HUES48 (cell line): Measurements from ENCODE around the gene APOBEC3H.

Experiments
- H3K27ac ChIP-seq: one replicate; pipeline ENCODE4 v1.7.0; 2013; ENCODE audit warnings: low read depth, low read length, inconsistent platforms
- H3K27me3 ChIP-seq: 2 replicates; pipeline ENCODE4 v1.6.1; 2013; ENCODE audit warnings: mild to moderate bottlenecking, low read length; ENCODE audit not compliant: control insufficient read depth, insufficient read depth
- H3K36me3 ChIP-seq: 2 replicates; pipeline ENCODE4 v1.6.1; 2013; ENCODE audit warnings: low read length; ENCODE audit not compliant: control insufficient read depth, insufficient read depth
- H3K4me1 ChIP-seq: 2 replicates; pipeline ENCODE4 v1.6.1; 2013; ENCODE audit warnings: mild to moderate bottlenecking, low read length; ENCODE audit not compliant: control insufficient read depth, insufficient read depth
- H3K4me3 ChIP-seq: 2 replicates; pipeline ENCODE4 v1.5.1; 2013; ENCODE audit warnings: mild to moderate bottlenecking, low read depth, low read length
- H3K9ac ChIP-seq: 2 replicates; pipeline ENCODE4 v1.6.1; 2013; ENCODE audit warnings: mild to moderate bottlenecking, low read depth, low read length, moderate library complexity
- H3K9me3 ChIP-seq: 2 replicates; pipeline ENCODE4 v1.6.1; 2013; ENCODE audit warnings: low read length; ENCODE audit not compliant: control insufficient read depth, insufficient read depth

Gene APOBEC3H

DNA sequence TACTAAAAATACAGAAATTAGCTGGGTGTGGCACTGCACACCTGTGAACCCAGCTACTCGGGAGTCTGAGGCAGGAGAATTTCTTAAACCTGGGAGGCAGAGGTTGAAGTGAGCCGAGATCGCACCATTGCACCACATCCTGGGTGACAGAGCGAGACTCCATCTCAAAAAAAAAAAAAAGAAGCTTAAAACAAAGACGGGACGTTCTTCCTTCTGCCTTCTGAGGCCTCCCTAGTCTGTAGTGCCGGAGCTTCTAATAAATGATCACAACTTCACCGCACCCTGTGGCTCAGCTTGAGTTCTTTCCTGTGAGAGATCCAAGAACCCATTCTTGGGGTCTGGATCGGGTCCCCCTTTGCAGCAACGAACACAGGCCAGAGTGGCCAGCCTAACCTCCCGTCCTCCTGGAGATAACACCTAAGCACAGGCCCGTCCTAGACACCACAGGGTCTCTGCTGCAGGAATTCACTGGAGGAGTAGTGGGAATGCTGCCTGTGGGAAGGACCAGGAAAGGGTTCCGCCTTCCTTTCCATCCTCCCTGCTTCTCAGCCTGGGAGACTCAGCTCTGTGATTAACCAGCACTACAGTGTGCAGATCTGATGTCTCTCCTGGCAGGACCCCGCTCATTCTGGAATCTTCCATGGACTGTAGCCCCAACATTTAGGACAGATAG, 2.2 kb upstream of the APOBEC3H start:
- no peaks in the 10 kb centered on the region for H3K9me3 ChIP-seq
- no peak overlapping the region for H3K4me3 ChIP-seq
- H3K36me3 ChIP-seq = no peaks in the 10 kb centered on the region
- no peaks in the 10 kb centered on the region for H3K27me3 ChIP-seq
- H3K9ac ChIP-seq = no peak overlapping the region
- no peak overlapping the region for H3K27ac ChIP-seq
- H3K4me1 ChIP-seq = peaks cover 17% of the 10 kb centered on the region; the same call in 1 of the 2 replicates

DNA sequence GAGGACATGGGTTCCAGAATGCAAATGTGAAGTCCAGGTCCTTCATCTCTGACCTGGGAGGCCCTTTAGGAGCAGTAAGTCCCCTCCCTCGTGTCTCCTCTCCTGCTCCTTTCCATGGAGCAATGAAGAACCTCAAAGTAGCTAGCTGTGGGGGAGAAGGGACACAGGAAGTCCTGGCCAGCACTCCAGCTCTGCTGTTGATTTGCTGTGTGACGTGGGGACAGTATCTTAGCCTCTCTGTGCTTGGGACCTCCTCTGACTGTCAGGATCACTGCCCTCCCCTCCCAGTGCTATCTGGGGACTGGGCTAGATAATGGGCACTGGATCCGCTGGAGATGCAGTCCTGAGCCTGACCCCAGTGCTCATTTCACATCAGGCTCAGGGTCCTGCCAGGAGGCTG, 1.1 kb upstream of the APOBEC3H start:
- Histone ChIP-seq H3K9me3 (no peaks in the 10 kb centered on the region), H3K4me1 (peaks cover 23% of the 10 kb centered on the region; the same call in 1 of the 2 replicates), H3K9ac (no peak overlapping the region)

DNA sequence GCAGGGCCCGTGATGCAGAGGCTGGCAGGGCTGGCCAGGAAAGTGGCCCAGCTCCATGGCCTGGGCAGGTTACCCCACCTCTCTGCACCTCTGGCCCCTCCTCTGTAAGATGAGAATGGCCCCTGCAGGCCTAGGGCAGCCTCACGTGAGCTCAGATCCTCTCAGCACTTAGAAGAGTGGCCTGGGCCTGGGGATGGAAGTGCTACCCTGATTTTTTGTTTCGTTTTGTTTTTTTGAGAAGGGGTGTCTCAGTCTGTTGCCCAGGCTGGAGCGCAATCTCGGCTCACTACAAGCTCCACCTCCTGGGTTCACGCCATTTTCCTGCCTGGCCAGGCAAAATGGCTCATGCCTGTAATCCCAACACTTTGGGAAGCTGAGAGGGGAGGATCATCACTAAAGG, 982 bp downstream of the APOBEC3H start:
- Histone ChIP-seq H3K27me3 (no peaks in the 10 kb centered on the region), H3K27ac (no peak overlapping the region), H3K4me1 (peaks cover 23% of the 10 kb centered on the region; the same call in 1 of the 2 replicates), H3K4me3 (no peak overlapping the region), H3K9ac (no peak overlapping the region), H3K9me3 (no peaks in the 10 kb centered on the region), H3K36me3 (no peaks in the 10 kb centered on the region)

More for the DNA sequence above, 1.1 kb upstream of the APOBEC3H start:
- H3K4me3 ChIP-seq = no peak overlapping the region
- no peaks in the 10 kb centered on the region for H3K27me3 ChIP-seq
- no peak overlapping the region for H3K27ac ChIP-seq
- H3K36me3 ChIP-seq = no peaks in the 10 kb centered on the region

DNA sequence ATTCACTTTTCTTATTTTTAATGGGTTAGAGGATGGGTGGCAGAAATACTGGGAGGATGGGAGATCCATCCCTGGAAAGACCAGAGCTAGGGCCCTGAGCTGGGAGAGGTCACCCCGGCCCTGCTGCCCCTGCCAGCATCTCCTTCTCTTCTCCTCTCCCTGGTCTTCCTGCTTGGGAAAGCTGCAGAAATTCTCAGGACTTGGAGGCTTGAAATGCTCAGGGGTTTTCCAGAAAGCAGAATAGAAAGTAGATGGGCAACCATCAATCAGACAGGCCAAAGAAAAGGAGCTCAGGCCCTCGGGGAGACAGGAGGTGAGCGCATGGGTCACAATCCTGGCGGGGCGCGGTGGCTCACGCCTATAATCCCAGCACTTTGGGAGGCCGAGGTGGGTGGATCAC, 1.5 kb downstream of the APOBEC3H start:
- Histone ChIP-seq H3K36me3 (no peaks in the 10 kb centered on the region), H3K27ac (no peak overlapping the region), H3K27me3 (no peaks in the 10 kb centered on the region), H3K4me1 (peaks cover 23% of the 10 kb centered on the region; the same call in 1 of the 2 replicates), H3K9me3 (no peaks in the 10 kb centered on the region), H3K4me3 (no peak overlapping the region), H3K9ac (no peak overlapping the region)

DNA sequence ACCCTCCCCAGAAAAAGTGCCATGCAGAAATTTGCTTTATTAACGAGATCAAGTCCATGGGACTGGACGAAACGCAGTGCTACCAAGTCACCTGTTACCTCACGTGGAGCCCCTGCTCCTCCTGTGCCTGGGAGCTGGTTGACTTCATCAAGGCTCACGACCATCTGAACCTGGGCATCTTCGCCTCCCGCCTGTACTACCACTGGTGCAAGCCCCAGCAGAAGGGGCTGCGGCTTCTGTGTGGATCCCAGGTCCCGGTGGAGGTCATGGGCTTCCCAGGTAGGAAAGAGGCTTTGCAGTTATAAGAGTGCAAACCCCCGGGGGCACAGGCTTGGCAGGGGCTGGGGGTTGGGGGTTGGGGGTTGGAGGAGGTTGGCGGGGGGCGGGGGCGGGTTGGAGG, 4.2 kb downstream of the APOBEC3H start:
- no peaks in the 10 kb centered on the region for H3K27me3 ChIP-seq
- H3K36me3 ChIP-seq = no peaks in the 10 kb centered on the region
- H3K9me3 ChIP-seq = no peaks in the 10 kb centered on the region
- peaks cover 23% of the 10 kb centered on the region; the same call in 1 of the 2 replicates for H3K4me1 ChIP-seq
- H3K9ac ChIP-seq = no peak overlapping the region
- H3K4me3 ChIP-seq = no peak overlapping the region
- no peak overlapping the region for H3K27ac ChIP-seq

DNA sequence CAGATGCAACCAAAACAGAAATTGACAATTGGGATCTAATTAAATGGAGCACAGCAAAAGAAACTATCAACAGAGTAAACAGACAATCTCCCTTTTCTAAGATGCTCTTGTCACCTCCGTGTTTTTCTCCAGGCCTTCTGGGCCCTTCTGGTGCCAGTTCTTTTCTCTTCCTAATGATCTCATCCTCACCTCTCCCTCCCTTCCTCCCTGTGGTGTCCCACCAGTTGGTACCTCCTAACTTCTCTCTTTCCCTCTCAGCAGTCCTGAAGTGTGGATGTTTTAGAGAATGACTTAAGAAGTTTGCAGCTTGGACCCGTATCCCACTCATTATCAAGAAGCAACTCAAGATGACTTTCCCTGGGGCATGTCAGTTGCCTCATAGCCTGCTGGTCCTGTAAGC, 6.4 kb downstream of the APOBEC3H start:
- H3K9ac ChIP-seq = no peak overlapping the region
- no peaks in the 10 kb centered on the region for H3K27me3 ChIP-seq
- no peak overlapping the region for H3K4me3 ChIP-seq
- H3K36me3 ChIP-seq = no peaks in the 10 kb centered on the region
- peaks cover 8% of the 10 kb centered on the region; the same call in 1 of the 2 replicates for H3K4me1 ChIP-seq
- H3K27ac ChIP-seq = no peak overlapping the region
- H3K9me3 ChIP-seq = no peaks in the 10 kb centered on the region

DNA sequence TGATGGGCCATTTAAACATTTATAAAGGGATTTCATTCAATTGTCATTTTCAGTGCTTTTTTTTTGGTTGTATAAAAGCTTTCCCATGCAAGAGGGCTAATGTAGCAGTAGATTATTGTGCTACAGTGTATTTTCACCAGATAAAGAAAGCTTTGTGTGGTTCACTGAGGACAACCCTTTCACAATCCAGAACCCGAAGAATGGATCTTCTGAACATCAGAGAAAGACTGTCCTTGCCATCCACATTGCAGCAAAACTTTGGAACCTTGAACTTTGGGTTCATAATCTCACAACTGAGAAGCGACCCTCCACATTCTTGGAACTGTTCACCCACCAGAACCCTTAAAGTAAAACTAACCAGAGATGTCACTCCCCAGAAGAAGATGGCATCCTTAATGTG, 9.3 kb downstream of the APOBEC3H start:
- no peaks in the 10 kb centered on the region for H3K27me3 ChIP-seq
- H3K36me3 ChIP-seq = no peaks in the 10 kb centered on the region
- no peak overlapping the region for H3K4me3 ChIP-seq
- no peak overlapping the region for H3K27ac ChIP-seq
- no peak overlapping the region for H3K9ac ChIP-seq
- peaks cover 8% of the 10 kb centered on the region for H3K4me1 ChIP-seq
- no peaks in the 10 kb centered on the region for H3K9me3 ChIP-seq

DNA sequence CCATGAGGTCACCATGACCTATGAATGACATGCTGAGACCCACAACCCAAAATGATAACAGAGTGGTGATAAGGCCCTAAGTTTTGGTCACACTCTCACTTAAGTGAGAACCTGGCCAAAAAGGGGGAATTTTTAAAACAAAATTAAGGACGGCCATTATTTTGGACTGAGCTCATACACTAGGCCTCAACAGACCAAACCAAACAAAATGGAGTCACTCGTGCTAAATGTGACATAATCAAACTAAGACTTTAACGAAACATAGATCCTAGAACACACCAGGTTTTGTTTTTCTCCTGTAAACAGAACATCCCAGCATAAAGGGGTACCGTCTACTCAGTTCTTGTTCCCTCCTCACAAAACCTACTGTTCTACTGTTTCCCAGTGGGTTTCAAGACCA, 11.4 kb downstream of the APOBEC3H start:
- Histone ChIP-seq H3K4me1 (peaks cover 10% of the 10 kb centered on the region), H3K9me3 (no peaks in the 10 kb centered on the region), H3K36me3 (no peaks in the 10 kb centered on the region), H3K9ac (no peak overlapping the region), H3K27me3 (no peaks in the 10 kb centered on the region), H3K4me3 (no peak overlapping the region), H3K27ac (no peak overlapping the region)

DNA sequence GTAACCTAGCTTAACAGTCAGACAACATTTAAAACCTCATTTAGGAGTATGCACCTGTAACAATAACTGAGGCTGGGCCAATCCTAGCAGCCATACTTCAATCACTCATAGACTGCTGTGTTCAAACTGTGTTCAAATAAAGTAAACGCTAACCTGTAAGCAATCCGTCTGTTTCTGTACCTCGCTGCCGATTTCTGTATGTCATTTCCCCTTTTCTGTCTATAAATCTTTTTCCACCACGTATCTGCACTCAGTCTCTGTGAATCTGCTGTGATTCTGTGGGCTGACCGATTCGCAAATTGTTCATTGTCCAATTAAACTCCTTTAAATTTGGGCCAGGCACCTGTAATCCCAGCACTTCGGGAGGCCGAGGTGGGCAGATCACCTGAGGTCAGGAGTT, 12.3 kb downstream of the APOBEC3H start:
- H3K4me3 ChIP-seq = no peak overlapping the region
- H3K4me1 ChIP-seq = peaks cover 19% of the 10 kb centered on the region
- no peaks in the 10 kb centered on the region for H3K36me3 ChIP-seq
- H3K27ac ChIP-seq = no peak overlapping the region
- no peaks in the 10 kb centered on the region for H3K9me3 ChIP-seq
- no peaks in the 10 kb centered on the region for H3K27me3 ChIP-seq
- H3K9ac ChIP-seq = no peak overlapping the region

DNA sequence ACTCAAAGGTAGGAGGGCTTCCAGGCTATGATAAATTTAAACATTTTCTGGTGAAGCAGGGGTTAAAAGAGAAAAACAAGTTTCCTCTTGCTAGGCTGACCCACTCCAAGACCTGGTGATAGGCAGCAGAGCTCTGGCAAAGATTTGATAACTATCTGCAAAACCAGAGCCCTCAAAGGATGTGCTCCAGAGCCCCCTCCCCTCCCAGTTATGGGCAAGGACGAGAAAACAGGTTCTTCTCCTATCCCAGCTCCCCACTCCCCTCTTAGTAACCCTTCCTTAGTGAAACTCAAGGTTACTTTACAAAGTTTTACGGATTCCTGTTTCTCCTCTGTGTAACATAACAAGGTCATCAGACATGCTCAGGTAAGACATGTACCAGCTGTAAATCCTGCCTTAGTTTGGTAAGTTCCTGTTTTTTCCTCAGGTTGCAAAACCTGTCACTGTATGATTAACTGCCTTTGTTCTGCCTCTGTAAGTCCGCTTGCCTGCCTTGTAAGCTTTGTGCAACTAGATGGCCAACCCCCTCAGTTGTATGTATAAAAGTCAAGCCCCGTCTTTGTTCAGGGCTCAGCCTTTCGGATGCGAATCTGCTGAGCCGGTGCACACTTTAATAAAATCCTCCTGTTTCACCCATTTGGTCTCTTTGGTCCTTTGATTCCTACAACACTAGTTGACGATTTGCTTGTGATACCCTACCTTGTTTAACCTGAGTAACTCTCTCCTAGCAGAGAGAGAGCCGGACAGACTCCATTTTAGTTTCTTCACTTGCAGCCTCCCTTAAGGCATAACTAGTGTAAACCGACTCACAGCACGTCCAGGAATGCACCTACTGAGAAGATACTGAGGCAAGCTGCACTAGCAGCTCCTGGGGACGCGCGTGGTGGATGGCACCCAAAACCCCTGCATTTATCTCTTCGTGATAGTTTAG, 13.9 kb downstream of the APOBEC3H start:
- Histone ChIP-seq H3K4me1 (peaks cover 33% of the 10 kb centered on the region), H3K36me3 (no peaks in the 10 kb centered on the region), H3K27me3 (peaks cover 12% of the 10 kb centered on the region; the same call in 1 of the 2 replicates), H3K27ac (peak overlapping the region; percentile 0), H3K9me3 (no peaks in the 10 kb centered on the region), H3K9ac (no peak overlapping the region), H3K4me3 (no peak overlapping the region)

DNA sequence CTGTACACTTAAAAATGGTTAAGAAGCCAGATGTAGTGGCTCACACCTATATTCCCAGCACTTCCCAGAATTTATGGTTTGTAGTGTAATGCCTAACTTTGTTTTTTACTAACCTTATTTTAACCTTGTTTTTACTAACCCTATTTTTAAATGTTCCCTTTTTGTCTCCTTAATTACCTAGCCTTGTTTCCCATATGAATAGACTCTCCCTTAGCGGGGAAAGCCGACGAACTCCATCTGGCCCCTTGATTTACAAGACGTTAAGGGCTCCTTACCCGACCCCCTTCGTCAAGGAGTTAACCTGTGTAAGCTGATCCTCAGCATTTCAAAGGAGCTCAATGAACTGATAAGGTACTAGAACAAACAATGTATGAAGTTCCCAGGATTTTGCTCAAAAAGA, 17.1 kb downstream of the APOBEC3H start:
- Histone ChIP-seq H3K9me3 (no peaks in the 10 kb centered on the region), H3K4me3 (peak overlapping the region; percentile 34; the same call in 1 of the 2 replicates), H3K9ac (no peak overlapping the region), H3K27ac (peak overlapping the region; percentile 72), H3K27me3 (peaks cover 19% of the 10 kb centered on the region; the same call in 1 of the 2 replicates), H3K4me1 (peaks cover 35% of the 10 kb centered on the region), H3K36me3 (no peaks in the 10 kb centered on the region)
